H54 (cell line): ENCODE results near the gene SNRPN.
A peak's percentile ranks its signal among the peaks of the same experiment; 100 is the strongest.
"Not testable (repeated sequence)": the region's sequence is repeated elsewhere in the genome, so short reads cannot be mapped to it uniquely, and the experiment has no call there.

Source experiments
- DNase-seq: peaks from one replicate; pipeline ENCODE4 v3.0.0; 2011; ENCODE audit warnings: low spot score, mixed read lengths; ENCODE audit not compliant: insufficient read length
- FAIRE-seq: peaks from 3 replicates; lab custom pipeline; 2011; peaks lifted over from hg19 to GRCh38; lab: Jason Lieb, UNC
- POLR2A ChIP-seq: IDR thresholded peaks from 2 replicates; pipeline ENCODE4 v1.6.1; 2011; ENCODE audit warnings: low read depth, mild to moderate bottlenecking, low read length

Gene SNRPN

GRCh38 chr15:24954783-24955530 lies at the start of gene SNRPN, which contains the start of gene SNURF:
SNRPN (plus strand) TSS chr15:24954987; CDS start chr15:24974454, 19,467 bp downstream.
SNURF (plus strand) TSS chr15:24954987; CDS start chr15:24955049, 62 bp downstream.
- TF ChIP-seq POLR2A = peak; percentile 74
- DNase-seq = peak; percentile 15
- FAIRE-seq = no peak

- TF ChIP-seq POLR2A = no peak
- no peak for DNase-seq
- no peak for FAIRE-seq
Measured at GRCh38 chr15:24916305-24917009, 38.3 kb upstream of the SNRPN start.

GRCh38 chr15:24917431-24917830 lies 37.4 kb upstream of the SNRPN start:
- DNase-seq (no peak), FAIRE-seq (no peak)
- TF ChIP-seq POLR2A = no peak

GRCh38 chr15:24919446-24919845 lies 35.3 kb upstream of the SNRPN start:
- no peak for TF ChIP-seq POLR2A
- no peak for DNase-seq
- FAIRE-seq = no peak

GRCh38 chr15:24922781-24923180 lies 32.0 kb upstream of the SNRPN start:
- FAIRE-seq, DNase-seq: not testable (repeated sequence)

- no peak for TF ChIP-seq POLR2A
- no peak for DNase-seq
- no peak for FAIRE-seq
Measured at GRCh38 chr15:24924153-24924552, 30.6 kb upstream of the SNRPN start.

- DNase-seq = no peak
Measured at GRCh38 chr15:24924621-24925020, 30.2 kb upstream of the SNRPN start.

GRCh38 chr15:24931874-24932732 lies 22.7 kb upstream of the SNRPN start:
- not testable (repeated sequence) for DNase-seq, FAIRE-seq

More at GRCh38 chr15:24924621-24925020, 30.2 kb upstream of the SNRPN start:
- no peak for TF ChIP-seq POLR2A
- FAIRE-seq = no peak

GRCh38 chr15:24933716-24934115 lies 21.1 kb upstream of the SNRPN start:
- TF ChIP-seq POLR2A = no peak
- FAIRE-seq (no peak), DNase-seq (no peak)

- FAIRE-seq, DNase-seq: not testable (repeated sequence)
Measured at GRCh38 chr15:24938224-24938623, 16.6 kb upstream of the SNRPN start.

- FAIRE-seq (no peak), DNase-seq (no peak)
Measured at GRCh38 chr15:24940236-24940635, 14.6 kb upstream of the SNRPN start.

GRCh38 chr15:24943361-24943760 lies 11.4 kb upstream of the SNRPN start:
- FAIRE-seq (no peak), DNase-seq (no peak)
- TF ChIP-seq POLR2A = no peak

More at GRCh38 chr15:24940236-24940635, 14.6 kb upstream of the SNRPN start:
- TF ChIP-seq POLR2A = no peak

GRCh38 chr15:24944954-24945353 lies 9.8 kb upstream of the SNRPN start:
- FAIRE-seq (no peak), DNase-seq (no peak)
- TF ChIP-seq POLR2A = no peak

- TF ChIP-seq POLR2A = no peak
- FAIRE-seq (no peak), DNase-seq (no peak)
Measured at GRCh38 chr15:24945711-24946110, 9.1 kb upstream of the SNRPN start.
